K562 (cell line): ENCODE data around the gene RNF40. TPM values are rescaled to one million over a fixed set of nuclear protein-coding genes. Genes with fewer than 3 reads are reported as not detected.

ENCODE experiments used
- ARHGAP35 ChIP-seq: fragments of 450-650 bp; IDR thresholded peaks from 2 replicates; pipeline ENCODE4 v1.6.1; 2018; ENCODE audit not compliant: partially characterized antibody
- ARID4B ChIP-seq: sonication (generic); formaldehyde crosslinking; IDR thresholded peaks from 2 replicates; pipeline ENCODE4 v1.8.0; 2022; ENCODE audit warnings: mild to moderate bottlenecking, missing genetic modification reagents
- CREB1 ChIP-seq, 2 experiments: sonication (generic) in 1 of 2; formaldehyde crosslinking in 1 of 2; IDR thresholded peaks; 2 replicates each; pipeline versions ENCODE4 v1.6.1 to v1.8.0; 2012 to 2022; ENCODE audit warnings: inconsistent platforms in 1 of 2, mild to moderate bottlenecking in 1 of 2, missing genetic modification reagents in 1 of 2, moderate library complexity in 1 of 2
- EHMT2 ChIP-seq: fragments of 450-650 bp; IDR thresholded peaks from 2 replicates; pipeline ENCODE4 v1.6.1; 2018; ENCODE audit warnings: antibody characterized with exemption
- EWSR1 ChIP-seq: fragments of 450-650 bp; IDR thresholded peaks from 2 replicates; pipeline ENCODE4 v1.6.1; 2018; ENCODE audit warnings: borderline replicate concordance, mild to moderate bottlenecking, low read depth, moderate library complexity; ENCODE audit not compliant: partially characterized antibody
- FOXJ2 ChIP-seq: fragments of 200-800 bp; sonication (Bioruptor generic); IDR thresholded peaks from 2 replicates; pipeline ENCODE4 v1.6.1; 2016; ENCODE audit warnings: missing genetic modification characterization, missing compliant biosample characterization
- GTF2F1 ChIP-seq: IDR thresholded peaks from 2 replicates; pipeline ENCODE4 v1.6.1; 2011; ENCODE audit warnings: low read depth, low read length, improper control_type of control experiment
- KLF16 ChIP-seq: IDR thresholded peaks from 2 replicates; pipeline ENCODE4 v1.6.1; 2016; ENCODE audit warnings: antibody characterized with exemption
- MAFG ChIP-seq: fragments of 450-650 bp; conservative IDR thresholded peaks from 2 replicates; pipeline ENCODE4 v1.6.1; 2016; ENCODE audit warnings: missing genetic modification characterization, missing compliant biosample characterization
- MXD1 ChIP-seq: fragments of 250-450 bp; sonication (Bioruptor Pico); IDR thresholded peaks from 2 replicates; pipeline ENCODE4 v1.8.0; 2021; ENCODE audit warnings: borderline replicate concordance, mild to moderate bottlenecking, moderate library complexity; ENCODE audit not compliant: poor library complexity, severe bottlenecking
- PTBP1 ChIP-seq: fragments of 200-400 bp; formaldehyde crosslinking; IDR thresholded peaks from 2 replicates; pipeline ENCODE4 v1.6.1; 2017; ENCODE audit warnings: low read depth, low read length
- RFX7 ChIP-seq: fragments of 250-450 bp; sonication (Bioruptor Pico); IDR thresholded peaks from 2 replicates; pipeline ENCODE4 v1.5.1; 2021; ENCODE audit warnings: mild to moderate bottlenecking
- SAP30 ChIP-seq: fragments of 200-600 bp; sonication (generic); IDR thresholded peaks from 2 replicates; pipeline ENCODE4 v1.6.1; 2012; ENCODE audit warnings: borderline replicate concordance, low read depth, mild to moderate bottlenecking, moderate library complexity, low read length, control low read depth, inconsistent platforms; ENCODE audit not compliant: insufficient read depth, poor library complexity, severe bottlenecking
- SMAD4 ChIP-seq: fragments of 250-450 bp; sonication (Bioruptor Pico); conservative IDR thresholded peaks from 2 replicates; pipeline ENCODE4 v1.8.0; 2021; ENCODE audit warnings: inconsistent platforms, mild to moderate bottlenecking, moderate library complexity
- SPI1 ChIP-seq: IDR thresholded peaks from 2 replicates; pipeline ENCODE4 v1.6.1; 2011; ENCODE audit warnings: low read depth, low read length, control low read depth, borderline replicate concordance
- SRF ChIP-seq, 2 experiments: fragments of 250-450, 450-650 bp in 1 of 2; sonication (Bioruptor Pico) in 1 of 2; sonication (generic) in 1 of 2; formaldehyde crosslinking; IDR thresholded peaks; 2 replicates each; pipeline versions ENCODE4 v1.5.0 to v1.5.1; 2020 to 2022; ENCODE audit warnings: mild to moderate bottlenecking in 1 of 2, missing genetic modification reagents in 1 of 2
- TCF15 ChIP-seq: fragments of 250-450 bp; sonication (Bioruptor Pico); IDR thresholded peaks from 2 replicates; pipeline ENCODE4 v1.8.0; 2022; ENCODE audit warnings: moderate library complexity, mild to moderate bottlenecking, inconsistent platforms
- ZBTB34 ChIP-seq: fragments of 250-450 bp; sonication (Bioruptor Pico); IDR thresholded peaks from 2 replicates; pipeline ENCODE4 v1.8.0; 2021; ENCODE audit warnings: mild to moderate bottlenecking, moderate library complexity
- ZC3H8 ChIP-seq: fragments of 450-650 bp; IDR thresholded peaks from 2 replicates; pipeline ENCODE4 v1.6.1; 2017
- ZNF232 ChIP-seq: sonication (generic); formaldehyde crosslinking; IDR thresholded peaks from 2 replicates; pipeline ENCODE4 v1.8.0; 2022; ENCODE audit warnings: mild to moderate bottlenecking, missing genetic modification reagents
- ZNF699 ChIP-seq: fragments of 250-450 bp; sonication (Bioruptor Pico); IDR thresholded peaks from 2 replicates; pipeline ENCODE4 v1.8.0; 2021; ENCODE audit warnings: mild to moderate bottlenecking, moderate library complexity; ENCODE audit not compliant: insufficient replicate concordance
- polyA plus RNA-seq, 8 experiments: library from polyadenylated mRNA; depleted of rRNA in 4 of 8; stranded (reverse) in 5 of 8; unstranded in 3 of 8; fragments of >200 nt; fragmentation: Nextera tagmentation in 2 of 8; fragmentation: Illumina TruSeq in 1 of 8; extraction: Ambion mirVana in 2 of 8; extraction: Trizol in 1 of 8; gene quantifications; 2 replicates each; pipeline versions ENCODE4 v1.2.1 to v1.2.3, GENCODE V29; 2011 to 2014; ENCODE audit warnings: inconsistent platforms in 1 of 8, missing spikeins in 1 of 8
- total RNA-seq, 7 experiments: library from RNA; depleted of rRNA in 6 of 7; stranded (reverse); fragments of >200 nt in 6 of 7; fragmentation: Illumina TruSeq in 2 of 7; extraction: Trizol in 2 of 7; gene quantifications; 2 replicates each; pipeline versions ENCODE4 v1.2.1 to v1.2.3, GENCODE V29; 2011 to 2021; ENCODE audit warnings: low replicate concordance in 1 of 7

The RNF40 gene
- total and polyA plus RNA-seq, 9 of the 15 experiments (the other 6 are each of a cell fraction or from before 2014, with no cell fraction given) = 6.2 to 129 (median 81.5) TPM

- peak; percentile 97 for TF ChIP-seq ARID4B (CRISPR knock-in tag)
- no peak for TF ChIP-seq SRF (CRISPR knock-in tag; IDR thresholded peaks at IDR 0.05)
- TF ChIP-seq ZBTB34 (CRISPR knock-in tag) = no peak
- no peak for TF ChIP-seq PTBP1
- no peak for TF ChIP-seq RFX7
- TF ChIP-seq MXD1 (CRISPR knock-in tag) = peak; percentile 39
- TF ChIP-seq TCF15 (CRISPR knock-in tag) = no peak
- peak; percentile 98 for TF ChIP-seq SAP30
- no peak for TF ChIP-seq FOXJ2 (tag)
- no peak for TF ChIP-seq SMAD4
- no peak for TF ChIP-seq EHMT2
- TF ChIP-seq ARHGAP35 = no peak
- no peak for TF ChIP-seq MAFG (tag)
- no peak for TF ChIP-seq ZNF699 (CRISPR knock-in tag)
- no peak for TF ChIP-seq KLF16
- no peak for TF ChIP-seq ZC3H8
- peak; percentile 90 for TF ChIP-seq CREB1 (IDR thresholded peaks at IDR 0.05)
- peak; percentile 89 for TF ChIP-seq CREB1 (CRISPR knock-in tag; IDR thresholded peaks at IDR 0.05)
- no peak for TF ChIP-seq ZNF232
- TF ChIP-seq EWSR1 = no peak
- TF ChIP-seq SPI1 = peak; percentile 68; the same call in 1 of the 2 replicates
- TF ChIP-seq GTF2F1 = no peak
Observed at GRCh38 chr16:30761928-30762902, at the start of gene RNF40, which contains the start of gene CFAP119 (continued).
